ENCODE results near the gene TRPM4. TPM values are rescaled to one million over a fixed set of nuclear protein-coding genes. Genes with fewer than 3 reads are reported as not detected.

The TRPM4 gene
- total RNA-seq, 2 donors from 2014 or later: 20.6 to 22.8 TPM

DNA sequence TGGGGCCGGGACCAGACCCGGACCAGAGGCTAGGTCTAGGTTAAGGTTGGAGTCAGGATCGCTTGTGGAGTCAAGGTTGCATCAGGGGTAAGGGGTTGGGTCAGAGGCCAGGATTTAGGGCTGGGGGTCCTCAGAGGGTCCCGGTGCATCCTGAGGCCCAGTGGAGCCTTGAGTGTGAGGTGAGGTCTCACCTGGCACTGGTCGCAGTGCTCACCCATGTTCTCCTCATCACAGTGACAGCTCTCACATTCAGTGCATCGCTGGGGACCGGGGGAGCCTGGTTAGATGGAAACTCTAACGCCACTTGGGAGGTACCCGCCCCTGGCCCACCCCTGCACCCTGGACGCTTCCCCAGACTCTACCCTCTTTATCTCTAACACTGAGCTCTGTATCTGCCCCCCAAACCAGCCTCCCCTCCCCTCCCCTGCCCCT, 5.5 kb upstream of the TRPM4 start:
- Histone ChIP-seq H3K4me3 (peak overlapping the region; percentile 46 to 76), H3K36me3 (no peaks in the 10 kb centered on the region), H3K27ac (peak overlapping the region; percentile 96), H3K9me3 (no peaks in the 10 kb centered on the region), H3K27me3 (no peaks in the 10 kb centered on the region), H3K4me1 (peaks cover 0 to 37% of the 10 kb centered on the region in 2 donors)
- TF ChIP-seq, protein P1, sequence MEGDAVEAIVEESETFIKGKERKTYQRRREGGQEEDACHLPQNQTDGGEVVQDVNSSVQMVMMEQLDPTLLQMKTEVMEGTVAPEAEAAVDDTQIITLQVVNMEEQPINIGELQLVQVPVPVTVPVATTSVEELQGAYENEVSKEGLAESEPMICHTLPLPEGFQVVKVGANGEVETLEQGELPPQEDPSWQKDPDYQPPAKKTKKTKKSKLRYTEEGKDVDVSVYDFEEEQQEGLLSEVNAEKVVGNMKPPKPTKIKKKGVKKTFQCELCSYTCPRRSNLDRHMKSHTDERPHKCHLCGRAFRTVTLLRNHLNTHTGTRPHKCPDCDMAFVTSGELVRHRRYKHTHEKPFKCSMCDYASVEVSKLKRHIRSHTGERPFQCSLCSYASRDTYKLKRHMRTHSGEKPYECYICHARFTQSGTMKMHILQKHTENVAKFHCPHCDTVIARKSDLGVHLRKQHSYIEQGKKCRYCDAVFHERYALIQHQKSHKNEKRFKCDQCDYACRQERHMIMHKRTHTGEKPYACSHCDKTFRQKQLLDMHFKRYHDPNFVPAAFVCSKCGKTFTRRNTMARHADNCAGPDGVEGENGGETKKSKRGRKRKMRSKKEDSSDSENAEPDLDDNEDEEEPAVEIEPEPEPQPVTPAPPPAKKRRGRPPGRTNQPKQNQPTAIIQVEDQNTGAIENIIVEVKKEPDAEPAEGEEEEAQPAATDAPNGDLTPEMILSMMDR (IDR thresholded peaks at IDR 0.05): no peak
- DNase-seq (ENCODE audit: low spot score): no peak

DNA sequence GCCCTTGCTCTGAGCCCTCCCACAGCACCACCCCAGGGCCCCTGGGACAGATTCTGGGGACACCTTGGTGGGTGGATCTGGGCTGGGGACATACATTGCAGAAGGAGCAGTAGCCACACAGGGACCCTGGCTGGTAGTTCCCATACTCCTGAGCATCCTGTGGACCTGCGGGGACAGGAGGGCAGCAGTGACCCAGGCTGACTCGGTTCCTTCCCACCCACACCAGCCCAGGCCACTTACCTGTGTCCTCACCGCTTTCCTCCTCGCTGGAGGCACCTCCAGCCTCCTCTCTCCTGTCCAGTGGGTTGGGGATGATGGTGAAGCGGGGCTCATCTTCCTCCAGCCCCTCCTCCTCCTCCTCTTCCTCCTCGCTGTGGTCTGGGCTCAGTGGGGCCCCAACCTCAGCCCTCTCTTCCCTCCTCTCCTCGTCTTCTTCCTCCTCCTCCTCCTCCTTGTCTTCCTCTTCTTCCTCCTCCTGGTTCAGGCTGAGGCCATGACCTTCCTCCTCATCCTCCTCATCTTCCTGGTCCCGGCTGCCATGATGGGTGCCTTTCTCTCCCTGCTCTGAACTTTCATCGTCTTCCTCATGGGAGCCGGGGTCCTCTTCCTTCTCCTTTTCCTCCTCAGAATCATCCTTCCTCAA, 4.3 kb upstream of the TRPM4 start:
- no peaks in the 10 kb centered on the region for H3K36me3 ChIP-seq
- H3K27ac ChIP-seq: peak overlapping the region; percentile 96
- H3K27me3 ChIP-seq: no peaks in the 10 kb centered on the region
- no peaks in the 10 kb centered on the region for H3K9me3 ChIP-seq
- peaks cover 0 to 44% of the 10 kb centered on the region in 2 donors for H3K4me1 ChIP-seq
- DNase-seq (ENCODE audit: low spot score): no peak
- H3K4me3 ChIP-seq: peak overlapping the region; percentile 46 to 76
- TF ChIP-seq, protein P1 (IDR thresholded peaks at IDR 0.05): no peak

DNA sequence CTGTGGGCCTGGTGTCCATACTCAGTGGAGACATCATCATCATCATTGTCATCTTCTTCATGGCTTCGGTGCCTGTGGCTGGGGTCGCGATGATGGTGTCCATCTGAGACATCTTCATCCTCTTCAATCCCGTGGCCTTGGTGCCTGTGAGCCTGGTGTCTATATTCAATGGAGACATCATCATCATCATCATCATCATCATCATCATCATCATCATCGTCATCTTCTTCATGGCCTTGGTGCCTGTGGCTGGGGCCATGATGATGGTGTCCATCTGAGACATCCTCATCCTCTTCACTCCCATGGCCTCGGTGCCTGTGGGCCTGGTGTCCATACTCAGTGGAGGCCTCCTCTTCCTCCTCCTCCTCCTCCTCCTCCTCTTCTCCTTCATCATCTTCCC, 3.3 kb upstream of the TRPM4 start:
- no peak for DNase-seq (ENCODE audit: low spot score)
- Histone ChIP-seq H3K36me3 (no peaks in the 10 kb centered on the region), H3K27ac (peak overlapping the region; percentile 96), H3K4me1 (peaks cover 0 to 45% of the 10 kb centered on the region in 2 donors), H3K27me3 (no peaks in the 10 kb centered on the region), H3K4me3 (peak overlapping the region; percentile 44 to 76), H3K9me3 (no peaks in the 10 kb centered on the region)
- TF ChIP-seq, protein P1 (IDR thresholded peaks at IDR 0.05): no peak

DNA sequence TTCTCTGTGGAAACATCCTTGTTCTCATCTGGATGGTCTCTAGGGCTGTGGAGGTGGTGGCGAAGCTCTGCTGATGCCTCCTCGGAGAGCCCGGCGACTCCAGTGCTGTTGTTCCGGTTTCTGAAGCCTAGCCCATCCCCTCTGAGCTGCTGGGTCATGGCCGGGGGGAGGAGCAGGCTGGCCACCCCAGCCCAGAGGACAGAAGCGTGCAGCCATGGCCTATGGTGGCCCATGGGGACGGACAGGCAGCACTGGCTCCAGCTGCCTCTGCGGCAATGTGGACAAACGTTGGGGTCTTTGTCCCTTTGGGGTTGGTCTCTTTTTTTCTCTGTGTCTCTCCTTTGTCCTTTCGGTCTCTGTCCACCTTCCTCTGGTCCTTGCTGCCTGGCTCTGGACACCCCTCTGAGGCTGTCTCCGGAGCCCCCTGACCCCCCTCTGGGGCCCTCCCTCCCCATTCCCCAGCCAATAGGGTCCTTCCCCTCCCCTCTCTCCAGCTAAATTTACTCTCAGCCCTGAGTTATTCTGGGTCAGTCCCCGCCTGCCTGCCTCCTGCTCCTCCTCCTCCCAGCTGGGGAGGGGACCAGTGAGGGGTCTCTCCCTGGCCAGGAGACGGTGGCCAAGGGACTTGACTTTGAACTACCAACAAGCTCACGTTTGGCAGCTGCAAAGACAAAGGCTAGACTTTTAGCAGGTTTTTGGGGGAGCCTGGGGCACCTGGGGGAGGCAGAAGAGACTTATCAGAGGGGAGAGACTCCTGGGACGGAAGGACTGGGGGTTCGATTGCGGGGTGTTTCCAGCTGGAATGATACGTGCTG, 2.4 kb upstream of the TRPM4 start, which contains the start of gene HRC:
HRC (minus strand) TSS at position 392 of the 815 bp plus-strand sequence; CDS start at position 233, 159 bp downstream.
- Histone ChIP-seq H3K4me3 (peak within 1 kb of the TSS; percentile 44 to 76), H3K9me3 (no peaks in the 10 kb centered on the region), H3K27ac (peak within 1 kb of the TSS; percentile 96), H3K36me3 (no peaks in the 10 kb centered on the region), H3K27me3 (no peaks in the 10 kb centered on the region), H3K4me1 (peaks cover 0 to 45% of the 10 kb centered on the region in 2 donors)
- DNase-seq (ENCODE audit: low spot score): no peak
- TF ChIP-seq, protein P1 (IDR thresholded peaks at IDR 0.05): no peak

DNA sequence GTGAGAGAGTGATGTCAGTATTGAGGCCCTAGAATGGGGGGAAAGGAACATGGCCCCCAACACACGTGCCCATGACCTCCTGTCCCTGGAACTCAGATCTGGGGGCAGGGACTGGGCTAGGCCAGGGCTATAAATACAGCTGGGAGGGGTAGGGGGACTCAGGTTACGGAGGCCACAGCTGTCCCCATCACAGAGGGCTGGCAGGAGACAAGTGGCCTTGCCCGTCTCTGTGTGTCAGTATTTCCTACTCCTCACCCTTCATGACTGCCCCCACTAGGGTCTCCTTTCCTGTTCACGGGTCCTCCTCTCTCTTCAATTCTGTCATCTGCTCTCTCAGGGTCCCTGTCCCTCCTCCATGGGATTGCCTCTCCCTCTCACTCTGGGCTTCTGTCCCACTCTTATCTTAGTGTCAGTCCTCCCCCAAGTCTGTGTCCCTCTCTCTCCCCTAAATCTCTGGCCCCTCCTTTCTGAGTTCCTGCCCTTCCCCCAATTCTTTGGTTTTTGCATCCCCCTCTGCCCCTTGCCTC, 1.7 kb upstream of the TRPM4 start:
- no peak for DNase-seq (ENCODE audit: low spot score)
- Histone ChIP-seq H3K27ac (peak overlapping the region; percentile 96), H3K9me3 (no peaks in the 10 kb centered on the region), H3K4me3 (peak overlapping the region; percentile 44 to 76), H3K27me3 (no peaks in the 10 kb centered on the region), H3K36me3 (no peaks in the 10 kb centered on the region), H3K4me1 (peaks cover 0 to 43% of the 10 kb centered on the region in 2 donors)
- TF ChIP-seq, protein P1 (IDR thresholded peaks at IDR 0.05): no peak

All from right atrium auricular region (tissue), 2 donors.